Hippocampal formation (tissue), 2 donors: ENCODE measurements around the gene NRROS.

Source experiments
- DNase-seq, 2 donors: peaks; one replicate each; lab custom pipeline; 2025; lab: John Stamatoyannopoulos, UW

The NRROS gene

DNA sequence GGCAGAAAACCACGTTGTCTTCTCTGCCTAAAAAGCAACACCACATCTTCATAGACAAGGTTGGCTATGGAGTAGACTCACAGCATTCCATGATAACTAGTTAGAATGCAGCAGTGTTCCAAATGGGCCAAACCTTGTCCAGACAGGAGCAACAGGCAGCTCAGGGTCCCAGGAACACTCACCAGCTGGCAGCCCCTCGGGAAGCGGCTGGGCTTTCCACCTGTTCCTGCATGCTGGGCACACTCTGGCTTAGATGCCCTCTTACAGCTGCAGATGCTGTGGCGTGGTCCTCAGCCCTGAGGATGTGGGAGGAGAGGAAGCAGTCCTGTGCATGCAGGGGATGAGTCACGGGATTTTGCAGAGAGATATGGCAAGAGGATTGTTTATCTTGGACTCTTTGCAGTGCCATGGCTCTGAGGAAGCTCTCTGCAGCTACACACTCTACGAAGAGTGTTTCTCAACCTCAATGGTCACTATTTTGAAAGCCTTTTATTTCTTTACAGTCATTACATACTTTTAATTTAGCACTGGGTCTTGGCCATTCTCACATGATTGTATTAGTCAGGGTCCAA lies 11.3 kb downstream of the NRROS start:
- no peak for DNase-seq

DNA sequence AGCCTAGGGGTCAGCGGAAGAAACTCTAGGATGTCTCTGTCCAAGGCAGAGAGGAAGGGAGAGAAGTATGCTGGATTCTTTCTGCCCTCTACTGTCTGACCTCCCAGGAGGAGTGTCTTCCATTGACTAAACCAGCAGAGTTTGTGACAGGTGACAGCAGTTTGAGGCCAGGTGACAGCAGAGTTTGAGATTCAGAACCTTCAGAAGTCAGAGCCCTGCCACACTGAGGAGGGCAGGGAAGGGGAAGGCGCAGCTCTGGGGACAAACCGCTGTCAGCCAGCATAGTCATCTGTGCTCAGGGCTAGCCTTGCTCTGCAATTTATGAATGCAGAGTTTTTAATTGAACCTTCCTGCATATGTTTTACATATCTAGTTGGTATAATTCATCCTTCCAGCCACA lies 12.3 kb downstream of the NRROS start:
- DNase-seq, result no peak

DNA sequence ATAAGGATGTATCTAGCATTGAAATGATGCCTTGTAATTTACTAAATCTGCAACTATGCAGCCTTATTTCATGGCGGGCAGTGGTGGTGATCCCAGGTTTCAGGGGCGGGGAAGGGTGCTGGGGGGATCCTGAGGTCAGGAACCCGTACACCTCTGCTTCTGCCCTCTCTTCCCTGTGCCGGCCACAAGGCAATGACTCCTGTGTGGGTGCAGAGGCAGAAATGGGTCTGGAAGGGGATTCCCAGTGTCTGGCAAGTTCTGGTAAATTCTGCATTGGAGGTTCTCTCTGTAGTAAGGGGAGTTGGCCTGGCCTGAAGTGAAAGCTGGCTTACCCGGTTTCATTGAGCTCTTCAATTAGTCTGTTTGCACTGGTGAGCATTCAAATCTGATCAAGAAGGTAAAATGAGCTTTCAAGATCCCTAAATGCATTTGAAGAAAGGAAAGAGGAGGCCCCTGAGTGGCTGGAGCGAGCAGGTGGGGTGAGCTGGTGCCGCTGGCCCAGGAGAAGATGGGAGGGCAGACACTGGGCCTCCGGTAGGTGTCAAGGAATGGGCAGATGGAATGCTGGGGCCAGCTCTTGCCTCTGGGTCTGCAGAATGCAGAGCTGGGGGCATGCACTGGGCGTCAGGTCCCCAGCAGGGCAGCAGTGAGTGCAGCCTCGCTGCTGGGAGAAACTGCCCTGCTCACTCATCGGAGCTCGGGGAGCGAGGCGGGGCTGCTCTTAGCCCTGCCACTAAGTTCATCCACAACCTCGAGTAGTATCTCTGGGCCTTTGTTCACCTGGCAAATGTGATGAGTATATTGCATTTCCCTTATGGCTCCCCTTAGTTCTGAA lies 13.7 kb downstream of the NRROS start:
- DNase-seq, result no peak

DNA sequence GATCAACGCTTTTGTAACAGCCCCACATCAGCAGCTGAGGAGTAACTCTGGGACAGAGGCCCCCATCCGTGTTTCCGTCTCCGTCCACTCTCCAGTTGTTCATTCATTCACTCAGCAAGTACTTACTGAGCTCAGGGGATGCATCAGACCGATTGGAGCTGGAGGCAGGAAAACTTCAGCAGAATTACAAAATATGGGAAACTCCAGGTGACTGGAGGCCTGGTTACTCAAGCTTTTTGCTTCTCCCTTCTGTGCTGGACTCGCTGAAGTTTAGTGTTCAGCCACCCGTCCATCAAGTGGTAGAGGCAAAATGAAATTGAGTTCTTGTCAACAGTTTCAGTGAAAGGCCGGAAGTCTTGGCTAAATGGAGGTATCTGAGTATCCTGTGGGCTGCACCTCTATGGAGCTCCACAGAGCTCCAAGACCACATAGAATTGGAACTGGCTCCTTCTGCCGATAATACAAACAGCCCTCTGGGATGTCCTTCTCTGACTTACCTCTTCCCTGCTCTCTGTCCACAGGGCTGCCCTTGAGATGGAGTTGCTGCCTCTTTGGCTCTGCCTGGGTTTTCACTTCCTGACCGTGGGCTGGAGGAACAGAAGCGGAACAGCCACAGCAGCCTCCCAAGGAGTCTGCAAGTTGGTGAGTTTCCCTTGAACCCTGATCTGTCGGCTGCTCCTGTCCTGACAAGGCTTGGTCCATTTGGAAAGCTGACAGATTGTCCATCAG lies 14.7 kb downstream of the NRROS start:
- no peak for DNase-seq

DNA sequence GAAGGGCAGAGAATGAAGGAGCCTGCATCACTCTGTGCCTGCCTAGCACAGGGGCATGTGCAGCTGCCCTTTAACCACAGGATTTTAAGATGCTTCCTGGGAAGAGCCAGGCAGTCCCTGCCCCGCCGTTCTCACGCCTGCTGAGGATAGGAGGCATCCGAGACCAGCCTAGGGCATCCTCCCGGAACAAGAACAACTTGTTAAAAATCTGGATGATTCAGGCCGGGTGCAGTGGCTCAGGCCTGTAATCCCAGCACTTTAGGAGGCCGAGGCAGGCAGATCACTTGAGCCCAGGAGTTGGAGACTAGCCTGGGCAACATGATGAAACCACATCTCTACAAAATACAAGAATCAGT lies 15.2 kb downstream of the NRROS start:
- no peak for DNase-seq

DNA sequence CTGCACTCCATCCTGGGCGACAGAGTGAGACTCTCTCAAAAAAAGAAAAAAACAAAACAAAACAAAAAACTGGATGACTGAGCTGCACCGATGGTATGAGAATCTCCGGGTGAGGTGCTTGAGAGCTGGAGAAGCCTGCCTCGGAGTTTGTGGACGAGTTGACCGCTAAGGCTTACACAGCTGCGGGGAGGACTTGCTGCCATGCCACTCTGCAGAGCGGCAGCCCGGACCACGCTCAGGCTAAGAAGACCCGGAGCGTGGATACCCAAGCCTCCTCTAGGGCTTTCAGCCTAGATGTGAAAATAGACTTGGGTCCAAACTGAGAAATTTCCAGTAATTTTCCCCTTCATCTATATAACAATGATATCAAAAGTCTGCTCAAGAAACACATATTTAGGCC lies 16.0 kb downstream of the NRROS start:
- no peak for DNase-seq

DNA sequence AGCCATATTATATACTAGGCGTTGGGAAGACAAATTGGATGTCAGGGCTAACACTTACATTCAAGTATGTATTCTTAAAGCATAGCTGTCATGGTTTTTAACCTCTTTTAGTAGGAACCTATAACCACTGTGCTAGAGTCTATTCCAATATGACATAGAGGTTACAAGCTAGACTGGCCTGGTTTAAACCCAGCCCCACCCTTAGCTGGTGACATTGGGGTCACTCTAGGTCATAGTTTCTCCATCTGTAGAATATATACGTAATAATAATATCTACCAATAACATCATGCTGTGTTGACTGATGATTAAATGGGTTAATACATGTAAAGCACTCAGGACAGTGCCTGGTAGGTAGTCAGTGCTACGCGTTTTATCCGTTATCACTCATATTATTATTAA lies 16.7 kb downstream of the NRROS start:
- no peak for DNase-seq

DNA sequence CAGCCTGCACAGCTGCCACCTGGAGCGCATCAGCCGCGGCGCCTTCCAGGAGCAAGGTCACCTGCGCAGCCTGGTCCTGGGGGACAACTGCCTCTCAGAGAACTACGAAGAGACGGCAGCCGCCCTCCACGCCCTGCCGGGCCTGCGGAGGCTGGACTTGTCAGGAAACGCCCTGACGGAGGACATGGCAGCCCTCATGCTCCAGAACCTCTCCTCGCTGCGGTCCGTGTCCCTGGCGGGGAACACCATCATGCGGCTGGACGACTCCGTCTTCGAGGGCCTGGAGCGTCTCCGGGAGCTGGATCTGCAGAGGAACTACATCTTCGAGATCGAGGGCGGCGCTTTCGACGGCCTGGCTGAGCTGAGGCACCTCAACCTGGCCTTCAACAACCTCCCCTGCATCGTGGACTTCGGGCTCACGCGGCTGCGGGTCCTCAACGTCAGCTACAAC lies 20.4 kb downstream of the NRROS start:
- DNase-seq, result no peak

DNA sequence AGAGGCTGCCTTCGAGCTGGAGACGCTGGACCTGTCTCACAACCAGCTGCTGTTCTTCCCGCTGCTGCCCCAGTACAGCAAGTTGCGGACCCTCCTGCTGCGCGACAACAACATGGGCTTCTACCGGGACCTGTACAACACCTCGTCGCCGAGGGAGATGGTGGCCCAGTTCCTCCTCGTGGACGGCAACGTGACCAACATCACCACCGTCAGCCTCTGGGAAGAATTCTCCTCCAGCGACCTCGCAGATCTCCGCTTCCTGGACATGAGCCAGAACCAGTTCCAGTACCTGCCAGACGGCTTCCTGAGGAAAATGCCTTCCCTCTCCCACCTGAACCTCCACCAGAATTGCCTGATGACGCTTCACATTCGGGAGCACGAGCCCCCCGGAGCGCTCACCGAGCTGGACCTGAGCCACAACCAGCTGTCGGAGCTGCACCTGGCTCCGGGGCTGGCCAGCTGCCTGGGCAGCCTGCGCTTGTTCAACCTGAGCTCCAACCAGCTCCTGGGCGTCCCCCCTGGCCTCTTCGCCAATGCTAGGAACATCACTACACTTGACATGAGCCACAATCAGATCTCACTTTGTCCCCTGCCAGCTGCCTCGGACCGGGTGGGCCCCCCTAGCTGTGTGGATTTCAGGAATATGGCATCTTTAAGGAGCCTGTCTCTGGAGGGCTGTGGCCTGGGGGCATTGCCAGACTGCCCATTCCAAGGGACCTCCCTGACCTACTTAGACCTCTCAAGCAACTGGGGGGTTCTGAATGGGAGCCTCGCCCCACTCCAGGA lies 21.1 kb downstream of the NRROS start:
- no peak for DNase-seq

DNA sequence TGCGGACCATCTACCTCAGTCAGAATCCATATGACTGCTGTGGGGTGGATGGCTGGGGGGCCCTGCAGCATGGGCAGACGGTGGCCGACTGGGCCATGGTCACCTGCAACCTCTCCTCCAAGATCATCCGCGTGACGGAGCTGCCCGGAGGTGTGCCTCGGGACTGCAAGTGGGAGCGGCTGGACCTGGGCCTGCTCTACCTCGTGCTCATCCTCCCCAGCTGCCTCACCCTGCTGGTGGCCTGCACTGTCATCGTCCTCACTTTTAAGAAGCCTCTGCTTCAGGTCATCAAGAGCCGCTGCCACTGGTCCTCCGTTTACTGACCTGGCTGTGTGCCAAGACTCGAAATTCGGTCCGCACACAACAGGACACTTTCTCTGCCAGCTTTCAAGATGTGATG lies 21.9 kb downstream of the NRROS start:
- no peak for DNase-seq

DNA sequence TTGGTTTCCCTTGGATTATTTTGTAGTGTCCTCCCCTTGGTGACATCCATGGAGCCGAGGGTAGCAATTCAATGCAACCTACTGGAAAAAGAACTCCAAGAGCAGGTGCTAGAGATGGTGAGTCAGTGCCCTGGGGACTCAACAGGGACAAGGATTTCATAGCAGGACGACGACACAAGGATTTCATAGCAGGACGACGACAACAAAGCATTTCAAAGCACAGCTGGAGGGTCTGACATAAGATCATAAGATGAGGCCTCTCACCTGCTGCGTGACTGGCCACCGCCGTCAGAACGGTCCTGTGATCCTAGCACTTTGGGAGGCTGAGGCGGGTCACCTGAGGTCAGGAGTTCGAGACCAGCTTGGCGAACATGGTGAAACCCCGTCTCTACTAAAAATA lies 22.5 kb downstream of the NRROS start:
- DNase-seq, result no peak

DNA sequence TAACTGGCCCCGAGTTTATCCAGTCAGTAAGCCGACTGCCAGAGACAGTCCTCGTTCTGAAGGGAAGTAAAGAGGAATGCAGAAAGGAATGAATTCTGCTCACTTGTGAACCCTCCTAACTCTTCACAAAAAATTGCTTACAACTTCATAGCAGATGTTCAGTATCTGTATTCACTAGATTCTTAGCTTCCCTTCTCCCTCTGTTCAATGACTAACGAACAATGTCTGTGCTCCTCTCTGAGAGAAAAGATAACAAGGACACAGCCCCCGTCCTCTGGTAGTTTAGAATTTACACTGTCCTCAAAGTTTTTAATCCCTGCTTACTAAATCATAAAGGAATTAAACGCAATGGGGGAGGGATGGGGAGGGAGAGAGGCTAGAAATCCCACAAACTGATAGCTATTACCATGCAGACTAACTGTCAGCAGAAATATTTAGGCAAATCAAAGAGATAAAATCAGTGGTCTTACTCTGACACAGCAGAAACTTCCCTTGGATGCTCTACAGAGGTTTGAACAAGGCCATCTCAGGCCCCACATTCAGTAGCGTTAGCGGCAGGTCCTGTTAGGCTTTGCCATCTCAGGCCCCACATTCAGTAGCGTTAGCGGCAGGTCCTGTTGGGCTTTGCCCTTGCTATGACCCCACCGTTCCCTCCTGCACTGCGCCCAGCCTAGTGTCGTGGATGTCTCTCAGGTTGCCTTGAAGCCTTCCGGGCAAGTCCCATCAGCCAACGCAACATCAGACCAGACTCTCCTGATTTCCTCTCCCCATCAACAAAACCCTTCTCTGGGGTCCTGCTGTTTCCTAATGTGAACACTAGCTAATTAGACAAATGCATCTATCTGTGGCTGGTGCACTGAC lies 23.4 kb downstream of the NRROS start:
- DNase-seq, result no peak

DNA sequence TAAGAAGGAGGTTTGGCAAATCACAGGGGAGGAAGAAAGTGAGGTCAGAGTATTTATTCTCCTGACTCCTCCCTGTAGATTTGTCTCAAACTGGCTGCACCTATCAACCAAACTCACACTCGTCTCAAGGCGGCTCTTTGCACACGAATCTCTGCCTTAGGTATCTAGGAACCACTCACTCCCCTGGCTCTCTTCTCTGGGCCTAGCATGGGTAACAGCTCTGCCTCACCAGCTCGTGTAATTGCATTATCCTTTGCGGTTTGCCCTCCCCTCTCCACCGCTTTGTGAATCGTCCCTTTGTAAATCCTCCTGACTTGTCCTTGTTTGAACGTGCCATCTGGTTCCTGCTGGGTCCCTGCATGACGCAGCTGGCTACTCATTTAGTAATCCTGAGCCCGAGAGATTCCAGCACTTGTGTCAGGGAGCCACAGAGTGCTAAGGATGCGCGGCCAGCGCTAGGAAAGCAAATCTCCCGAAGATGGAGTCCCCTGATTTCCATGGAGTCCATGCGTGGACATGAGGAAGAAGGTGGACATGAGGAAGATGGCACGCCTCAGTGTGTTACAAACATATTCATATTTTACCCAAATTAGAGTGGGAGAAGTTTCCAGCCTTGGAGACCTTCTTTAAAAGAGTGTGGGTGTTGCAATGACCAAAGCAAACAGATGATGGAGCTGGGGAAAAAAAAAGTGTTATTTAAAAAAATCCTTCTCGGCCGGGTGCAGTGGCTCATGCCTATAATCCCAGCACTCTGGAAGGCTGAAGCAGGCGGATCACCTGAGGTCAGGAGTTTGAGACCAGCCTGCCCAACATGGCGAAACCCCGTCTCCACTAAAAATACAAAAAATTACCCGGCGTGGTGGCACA lies 26.7 kb downstream of the NRROS start:
- DNase-seq, result peak in 1 of 2 donors; percentile 28

DNA sequence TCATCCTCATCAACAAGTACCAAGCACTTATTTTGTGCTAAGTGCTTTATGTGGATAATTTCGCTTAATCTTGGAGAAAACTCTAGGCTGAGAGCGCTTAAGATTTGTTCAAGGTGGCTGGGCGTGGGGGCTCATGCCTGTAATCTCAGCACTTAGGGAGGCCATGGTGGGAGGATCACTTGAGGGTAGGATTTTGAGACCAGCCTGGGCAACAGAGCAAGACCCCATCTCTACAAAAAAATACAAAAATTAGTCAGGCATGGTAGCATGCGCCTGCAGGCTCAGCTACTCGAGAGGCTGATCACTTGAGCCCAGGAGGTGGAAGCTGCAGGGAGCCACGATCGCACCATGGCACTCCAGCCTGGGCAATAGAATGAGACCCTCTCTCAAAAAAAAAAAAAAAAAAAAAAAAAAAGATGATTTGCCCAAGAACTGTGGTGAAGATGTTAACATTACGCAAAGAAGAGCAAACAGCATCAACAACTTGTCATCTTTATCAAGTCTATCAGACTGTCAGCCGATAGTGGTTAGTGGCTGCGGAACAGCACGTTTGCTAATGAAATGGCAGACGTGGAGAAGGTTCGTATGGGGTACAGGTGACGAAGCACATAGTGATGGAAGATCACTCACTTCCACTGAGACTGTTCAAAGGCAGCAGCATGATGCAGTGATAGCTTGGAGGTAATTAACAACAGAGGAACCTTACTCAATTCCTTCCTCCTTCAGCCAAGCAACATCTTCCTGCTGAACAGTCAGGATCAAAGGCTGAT lies 27.7 kb downstream of the NRROS start:
- no peak for DNase-seq

DNA sequence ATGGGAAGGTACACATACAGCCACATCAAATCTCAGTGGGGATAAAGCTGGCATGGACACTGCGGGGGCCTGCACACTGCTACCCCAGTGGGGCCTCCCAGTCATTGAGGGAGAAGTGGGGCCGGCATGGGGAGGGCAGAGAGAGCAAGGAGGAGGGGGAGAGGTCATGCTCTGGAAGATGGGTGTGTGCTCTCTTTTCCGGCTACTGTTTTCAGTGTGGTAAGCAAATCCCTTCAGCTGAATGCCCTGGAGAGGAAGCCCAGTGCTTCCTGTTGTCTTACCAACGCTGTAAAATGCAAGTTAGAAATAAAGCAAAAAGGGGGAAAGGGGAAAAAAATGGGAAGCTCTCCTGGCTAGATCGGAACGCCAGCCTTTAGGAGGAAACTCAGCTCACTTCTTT lies 30.8 kb downstream of the NRROS start:
- DNase-seq, result no peak

DNA sequence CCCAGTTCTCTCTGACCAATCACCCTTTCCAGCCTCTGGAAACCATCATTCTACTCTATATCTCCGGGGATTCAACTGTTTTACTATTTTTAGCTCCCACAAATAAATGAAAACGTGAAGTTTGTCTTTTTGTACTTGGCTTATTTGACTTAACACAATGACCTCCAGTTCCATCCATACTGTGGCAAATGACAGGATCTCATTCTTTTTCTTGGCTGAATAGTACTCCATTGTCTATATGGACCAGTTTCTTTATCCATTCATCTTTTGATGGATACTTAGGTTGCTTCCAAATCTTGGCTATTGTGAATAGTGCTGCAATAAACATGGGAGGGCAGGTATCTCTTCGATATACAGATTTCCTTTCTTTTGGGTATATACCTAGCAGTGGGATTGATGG lies 34.1 kb downstream of the NRROS start:
- DNase-seq, result no peak

DNA sequence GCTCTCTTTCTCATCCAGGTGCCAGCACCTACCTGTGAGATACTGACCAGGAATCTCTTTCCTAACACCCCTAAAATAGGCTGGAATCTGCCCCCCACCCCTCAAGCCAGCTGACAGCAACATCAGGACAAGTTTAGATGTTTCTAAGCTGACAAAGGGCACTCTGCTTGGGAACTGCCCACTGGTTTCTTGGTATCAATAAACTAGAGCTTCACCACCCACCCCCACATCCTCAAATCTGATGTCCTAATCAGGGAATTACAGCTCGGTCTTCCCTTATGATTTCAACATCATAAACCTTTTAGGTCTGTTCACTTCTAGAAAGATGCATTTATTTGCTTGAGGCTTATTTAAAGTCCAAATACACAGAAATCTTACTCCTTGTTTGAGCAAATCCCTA lies 37.9 kb downstream of the NRROS start:
- DNase-seq, result no peak

DNA sequence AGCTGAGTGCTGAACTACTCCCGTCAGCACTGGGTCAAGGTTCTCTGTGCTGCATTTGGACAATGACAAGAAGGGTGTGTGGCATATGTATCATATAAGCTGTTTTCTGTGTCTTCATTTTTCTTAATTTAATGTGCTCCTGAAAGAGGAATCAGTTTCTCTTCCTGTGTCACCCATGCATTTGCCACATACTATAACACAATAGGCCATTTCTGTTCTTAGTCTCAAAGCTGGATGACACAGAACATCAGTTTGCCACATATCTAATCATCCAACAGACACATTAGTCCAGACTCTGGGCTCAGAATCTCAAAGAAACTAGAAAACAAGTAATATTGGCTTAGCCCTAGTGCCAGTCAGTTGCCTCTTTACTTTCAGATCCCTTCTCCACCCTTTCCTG lies 38.4 kb downstream of the NRROS start:
- no peak for DNase-seq

DNA sequence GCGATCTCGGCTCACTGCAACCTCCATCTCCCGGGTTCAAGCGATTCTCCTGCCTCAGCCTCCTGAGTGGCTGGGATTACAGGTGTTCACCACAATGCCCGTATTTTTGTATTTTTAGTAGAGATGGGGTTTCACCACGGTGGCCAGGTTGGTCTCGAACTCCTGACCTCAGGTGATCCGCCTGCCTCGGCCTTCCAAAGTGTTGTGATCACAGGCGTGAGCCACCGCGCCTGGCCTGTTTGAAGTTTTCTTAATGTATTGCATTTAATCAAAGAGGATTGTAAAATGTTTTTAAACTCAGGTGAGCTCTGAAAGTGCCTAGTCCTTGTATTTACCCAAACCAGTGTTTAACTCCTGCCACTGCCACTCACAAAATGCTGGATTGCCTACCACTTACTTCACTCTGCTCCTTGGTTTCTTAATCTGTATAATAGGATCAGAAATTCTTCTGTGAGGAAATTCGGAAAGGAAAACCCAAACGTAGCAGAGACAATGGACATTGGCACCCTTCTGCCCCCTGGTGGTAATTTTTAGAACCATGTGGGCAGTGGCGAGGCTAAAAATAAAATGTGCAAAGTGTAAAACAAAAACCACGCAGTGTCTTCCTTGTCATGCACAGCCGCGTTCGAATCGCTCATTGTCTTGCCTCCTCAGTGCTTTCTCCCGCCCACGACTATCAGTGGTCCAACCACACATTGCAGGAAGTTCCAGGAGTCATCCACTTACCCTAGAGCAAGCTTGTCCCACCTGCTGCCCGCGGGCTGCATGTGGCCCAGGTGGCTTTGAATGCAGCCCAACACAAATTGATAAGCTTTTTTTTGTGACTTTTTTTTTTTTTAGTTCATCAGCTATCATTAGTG lies 45.3 kb downstream of the NRROS start:
- DNase-seq, result peak; percentile 22 to 30
